ELR (cell line): Measurements from ENCODE around the gene BMERB1.
"Not testable (repeated sequence)": the region's sequence is repeated elsewhere in the genome, so short reads cannot be mapped to it uniquely, and the experiment has no call there.

Experiments used
- DNase-seq: peaks from one replicate; pipeline ENCODE4 v3.0.0-alpha.2; 2015; ENCODE audit warnings: low read depth

The BMERB1 gene

GRCh38 chr16:15425861-15426260 is 8.5 kb upstream of the BMERB1 start:
- no peak for DNase-seq

- no peak for DNase-seq
Observed at GRCh38 chr16:15426796-15427195, 7.6 kb upstream of the BMERB1 start.

GRCh38 chr16:15427648-15428239 is 6.6 kb upstream of the BMERB1 start:
- peak; percentile 74 for DNase-seq

GRCh38 chr16:15430884-15431283 is 3.5 kb upstream of the BMERB1 start:
- DNase-seq: not testable (repeated sequence)

DNA sequence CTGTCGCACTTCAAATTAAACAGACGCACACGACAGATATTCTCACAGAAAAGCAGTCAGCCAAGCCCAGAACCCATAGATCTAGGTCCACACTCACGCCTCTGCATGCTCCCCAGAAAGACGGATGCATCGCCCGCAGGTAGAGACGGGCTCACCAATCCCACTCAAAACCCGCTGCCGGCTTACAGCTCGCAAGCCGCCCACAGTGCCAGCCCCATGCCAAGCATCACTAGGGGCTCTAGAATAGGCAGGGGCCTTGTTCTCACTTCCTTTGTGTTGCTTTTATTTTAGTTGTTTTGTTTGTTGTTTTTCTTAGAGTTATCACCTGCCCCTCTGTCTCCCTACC is 336 bp upstream of the BMERB1 start:
- DNase-seq: no peak

- peak; percentile 19 for DNase-seq
Observed at GRCh38 chr16:15435216-15435864, 952 bp downstream of the BMERB1 start.

- DNase-seq: no peak
Observed at GRCh38 chr16:15439102-15439501, 4.7 kb downstream of the BMERB1 start.

GRCh38 chr16:15439521-15439920 is 5.1 kb downstream of the BMERB1 start:
- no peak for DNase-seq

GRCh38 chr16:15440852-15441251 is 6.5 kb downstream of the BMERB1 start:
- peak; percentile 88 for DNase-seq

DNA sequence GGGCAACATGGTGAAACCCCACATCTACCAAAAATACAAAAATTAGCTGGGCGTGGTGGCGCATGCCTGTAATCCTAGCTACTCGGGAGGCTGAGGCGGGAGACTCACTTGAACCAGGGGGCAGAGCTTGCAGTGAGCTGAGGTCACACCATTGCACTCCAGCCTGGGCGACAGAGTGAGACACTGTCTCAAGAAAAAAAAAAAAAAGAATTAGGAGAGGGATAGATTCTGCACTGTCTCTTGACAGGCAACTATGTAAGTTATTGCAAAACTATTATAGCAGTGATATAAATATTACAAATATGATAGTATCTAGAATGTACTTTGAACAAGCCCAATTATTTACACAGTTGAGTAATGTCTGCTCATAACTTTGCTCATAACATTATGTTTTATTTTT is 7.8 kb downstream of the BMERB1 start:
- DNase-seq: not testable (repeated sequence)

DNA sequence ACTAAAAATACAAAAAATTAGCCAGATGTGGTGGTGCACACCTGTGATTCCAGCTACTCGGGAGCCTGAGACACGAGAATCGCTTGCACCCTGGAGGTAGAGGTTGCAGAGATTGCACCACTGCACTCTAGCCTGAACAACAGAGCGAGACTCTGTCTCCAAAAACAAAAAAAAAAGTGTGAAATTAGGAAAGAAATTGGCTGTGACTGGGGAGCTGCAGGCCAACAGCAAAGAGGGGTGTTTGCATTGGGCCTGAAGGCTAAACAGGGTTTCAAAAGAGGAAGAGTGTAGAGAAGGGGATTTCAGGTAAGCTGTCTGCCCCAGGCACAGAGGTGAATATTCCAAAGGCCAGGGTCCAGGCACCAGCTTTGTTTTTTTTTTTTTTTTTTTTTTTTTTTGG is 9.4 kb downstream of the BMERB1 start:
- DNase-seq: no peak

- DNase-seq: no peak
Observed at GRCh38 chr16:15444264-15444663, 9.9 kb downstream of the BMERB1 start.

- DNase-seq: no peak
Observed at GRCh38 chr16:15445450-15445849, 11.1 kb downstream of the BMERB1 start.

DNA sequence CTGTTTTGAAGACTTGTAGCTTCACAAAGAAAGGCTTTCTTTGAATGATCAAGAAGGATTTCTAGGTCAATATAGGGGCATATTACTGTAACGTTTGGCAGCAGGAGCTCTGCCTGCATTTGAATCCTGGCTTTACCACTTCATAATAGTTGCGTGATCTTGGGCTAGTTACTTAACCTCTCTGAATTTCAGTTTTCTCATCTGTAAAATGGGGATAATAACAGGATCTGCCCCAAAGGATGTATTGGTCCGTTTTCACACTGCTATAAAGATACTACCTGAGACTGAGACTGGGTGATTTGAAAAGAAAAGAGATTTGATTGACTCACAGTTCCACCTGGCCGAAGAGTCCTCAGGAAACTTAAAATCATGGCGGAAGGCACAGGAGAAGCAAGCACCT is 12.5 kb downstream of the BMERB1 start:
- no peak for DNase-seq

- no peak for DNase-seq
Observed at GRCh38 chr16:15450624-15451023, 16.2 kb downstream of the BMERB1 start.

DNA sequence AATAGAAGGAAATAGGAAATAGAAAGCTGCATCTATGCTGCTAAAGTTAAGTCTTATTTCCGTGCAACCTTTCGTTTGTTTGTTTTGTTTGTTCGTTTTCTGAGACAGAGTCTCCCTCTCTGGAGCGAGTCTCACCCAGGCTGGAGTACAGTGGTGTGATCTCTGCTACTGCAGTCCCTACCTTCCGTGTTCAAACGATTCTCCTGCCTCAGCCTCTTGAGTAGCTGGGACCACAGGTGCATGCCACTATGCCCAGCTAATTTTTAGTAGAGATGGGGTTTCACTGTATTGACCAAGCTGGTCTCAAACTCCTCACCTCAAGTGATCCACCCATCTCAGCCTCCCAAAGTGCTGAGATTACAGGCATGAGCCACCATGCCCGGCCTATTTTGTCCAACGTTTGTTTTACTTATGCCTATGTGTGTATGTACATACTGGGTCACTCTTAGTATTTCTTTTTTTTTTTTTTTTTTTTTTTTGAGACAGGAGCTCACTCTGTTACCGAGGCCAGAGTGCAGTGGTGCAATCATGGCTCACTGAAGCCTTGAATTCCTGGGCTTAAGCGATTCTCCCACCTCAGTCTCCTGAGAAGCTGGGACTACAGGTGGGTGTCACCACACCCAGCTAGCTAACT is 16.8 kb downstream of the BMERB1 start:
- no peak for DNase-seq

- no peak for DNase-seq
Observed at GRCh38 chr16:15452246-15452855, 18.0 kb downstream of the BMERB1 start.

GRCh38 chr16:15453296-15453695 is 18.9 kb downstream of the BMERB1 start:
- DNase-seq: not testable (repeated sequence)

- DNase-seq: not testable (repeated sequence)
Observed at GRCh38 chr16:15454933-15455332, 20.5 kb downstream of the BMERB1 start.

GRCh38 chr16:15457400-15457799 is 23.0 kb downstream of the BMERB1 start:
- DNase-seq: no peak

- DNase-seq: no peak
Observed at GRCh38 chr16:15457958-15458357, 23.6 kb downstream of the BMERB1 start.

GRCh38 chr16:15459791-15460190 is 25.4 kb downstream of the BMERB1 start:
- DNase-seq: no peak

GRCh38 chr16:15460601-15461000 is 26.2 kb downstream of the BMERB1 start:
- no peak for DNase-seq
